HPDE6-E6E7 (cell line): ENCODE data around the gene SPATA31D3.
"Not testable (repeated sequence)": the region's sequence is repeated elsewhere in the genome, so short reads cannot be mapped to it uniquely, and the experiment has no call there.

ENCODE experiments used
- DNase-seq: peaks from one replicate; pipeline ENCODE4 v3.0.0; 2011; ENCODE audit warnings: missing footprints; ENCODE audit errors: extremely low spot score

Gene SPATA31D3

DNA sequence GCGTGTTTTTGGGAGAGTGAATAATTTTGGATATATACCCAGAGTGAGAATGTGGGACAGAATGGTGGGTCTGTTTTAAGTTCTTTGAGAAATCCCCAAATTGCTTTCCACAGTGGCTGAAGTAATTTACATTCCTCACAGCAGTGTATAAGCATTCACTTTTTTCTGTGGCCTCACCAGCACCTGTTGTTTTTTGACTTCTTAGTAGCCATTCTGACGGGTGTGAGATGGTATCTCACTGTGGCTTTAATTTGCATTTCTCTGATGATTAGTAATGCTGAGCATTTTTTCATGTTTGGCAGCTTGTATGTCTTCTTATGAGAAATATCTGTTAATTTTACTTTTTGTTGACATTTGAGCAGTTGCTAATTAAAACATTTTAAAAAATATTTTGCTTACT lies 35.9 kb downstream of the SPATA31D3 start:
- no peak for DNase-seq

DNA sequence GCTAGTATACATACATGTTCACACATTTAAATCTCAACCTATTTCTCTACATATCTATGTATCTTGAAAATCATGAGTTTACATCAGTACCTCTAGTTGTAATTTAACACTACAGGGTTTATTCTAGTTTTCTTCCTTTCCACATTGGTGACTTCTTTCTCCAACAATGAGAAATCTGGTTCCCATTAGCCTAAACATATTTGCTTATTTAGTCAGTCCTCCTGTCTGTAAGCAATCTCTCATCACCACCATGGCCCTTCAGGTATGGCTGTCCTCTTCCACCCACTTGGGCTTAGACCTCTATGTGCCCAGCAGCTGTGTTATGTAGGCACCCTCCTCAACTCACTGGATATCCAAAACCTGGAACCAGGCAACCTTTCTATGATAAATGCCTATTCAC lies 37.3 kb downstream of the SPATA31D3 start:
- no peak for DNase-seq

DNA sequence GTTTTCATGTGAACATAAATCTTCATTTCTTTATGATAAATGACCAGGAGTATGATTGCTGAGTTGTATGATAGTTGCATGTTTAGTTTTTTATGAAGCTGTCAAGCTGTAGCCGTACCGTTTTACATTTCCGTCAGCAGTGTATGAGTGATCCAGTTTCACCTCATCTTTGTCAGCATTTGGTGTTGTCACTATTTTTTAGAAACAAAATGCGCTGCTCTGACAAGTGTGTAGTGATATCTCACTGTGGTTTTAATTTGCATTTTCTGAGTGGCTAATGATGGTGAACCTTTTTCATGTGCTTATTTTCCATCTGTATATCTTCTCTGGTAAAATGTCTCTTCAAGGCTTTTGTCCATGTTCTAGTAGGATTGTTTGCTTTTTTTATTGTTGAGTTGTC lies 38.6 kb downstream of the SPATA31D3 start:
- no peak for DNase-seq

DNA sequence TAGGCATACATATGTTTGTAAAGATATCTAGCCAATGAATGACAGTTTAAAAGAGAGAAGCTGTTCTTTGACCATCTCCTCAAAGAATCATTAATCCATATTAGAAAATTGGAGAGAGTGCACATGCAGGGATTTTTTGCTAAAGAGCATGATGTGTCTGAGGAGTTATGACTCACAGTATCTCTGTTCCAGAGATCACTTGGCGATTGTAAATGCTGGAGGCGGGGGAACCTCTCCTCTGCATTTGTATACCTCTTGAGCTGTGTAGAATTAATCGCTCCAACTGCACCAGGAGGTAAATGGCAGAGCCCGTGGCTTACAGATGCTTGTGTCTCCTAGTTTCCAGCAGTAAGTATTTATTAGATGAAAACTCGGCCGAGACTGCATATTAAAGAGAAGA lies 41.6 kb downstream of the SPATA31D3 start:
- no peak for DNase-seq

DNA sequence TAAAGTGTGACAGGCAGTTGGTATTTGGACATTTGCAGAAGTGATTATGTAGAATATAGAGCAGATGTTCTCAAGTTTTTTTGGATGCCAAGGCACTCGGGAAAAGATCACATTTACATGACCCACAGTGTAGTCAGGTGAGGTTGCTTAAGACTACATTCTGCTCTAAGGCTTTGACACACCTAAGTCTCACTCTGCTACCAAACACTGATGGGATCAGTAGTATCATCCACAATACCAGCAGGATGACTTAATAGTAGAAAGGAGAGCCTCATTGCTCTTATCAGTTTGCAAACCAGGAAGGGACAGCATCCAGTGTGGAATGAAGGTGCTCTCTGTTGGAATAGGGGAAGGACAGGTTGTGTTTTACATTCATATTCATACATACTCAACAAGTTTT lies 42.8 kb downstream of the SPATA31D3 start:
- no peak for DNase-seq

DNA sequence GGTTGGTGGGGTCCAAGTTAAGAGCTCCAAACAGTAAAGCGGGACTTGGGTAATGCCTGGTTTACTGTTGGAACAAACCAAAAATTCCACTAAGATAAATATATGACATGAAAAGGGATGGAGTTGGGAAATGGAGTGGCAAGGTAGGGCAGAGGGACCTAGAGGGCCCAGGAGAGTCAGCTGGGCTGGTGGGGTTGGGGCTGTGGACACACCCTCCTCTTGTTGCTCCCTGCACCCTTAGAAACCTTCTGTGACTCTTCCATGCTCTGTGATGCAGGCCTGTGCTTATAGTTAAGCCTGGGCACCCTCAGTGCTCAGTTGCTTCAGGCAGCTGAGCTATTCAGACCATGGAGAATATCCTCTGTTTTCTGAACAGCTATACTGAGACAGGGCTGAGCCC lies 45.2 kb downstream of the SPATA31D3 start, which contains the start of gene SPATA31D1:
TSS of gene SPATA31D1 (plus strand) at position 301 of the 400 bp plus-strand sequence. CDS start at position 348, 47 bp downstream.
- DNase-seq: not testable (repeated sequence)

DNA sequence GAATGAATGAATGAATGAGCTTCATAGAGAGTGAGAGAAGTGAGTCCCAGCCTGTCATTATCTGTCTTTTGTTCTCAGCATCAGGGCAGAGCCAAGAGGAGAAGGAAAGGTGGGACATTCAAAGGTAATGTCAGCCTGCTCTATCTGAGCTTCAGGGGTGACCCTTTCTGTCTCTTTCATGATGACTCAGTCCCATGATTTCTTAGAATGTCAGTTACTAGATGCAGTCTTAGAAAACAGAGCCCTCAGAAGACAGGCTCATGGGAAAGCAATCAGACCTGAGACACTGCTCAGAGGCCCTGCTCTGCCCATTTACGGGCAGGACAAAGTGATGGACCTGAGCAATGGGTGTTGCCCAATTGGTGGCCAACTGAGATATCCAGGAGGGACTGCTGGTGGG lies 46.4 kb downstream of the SPATA31D3 start:
- no peak for DNase-seq

DNA sequence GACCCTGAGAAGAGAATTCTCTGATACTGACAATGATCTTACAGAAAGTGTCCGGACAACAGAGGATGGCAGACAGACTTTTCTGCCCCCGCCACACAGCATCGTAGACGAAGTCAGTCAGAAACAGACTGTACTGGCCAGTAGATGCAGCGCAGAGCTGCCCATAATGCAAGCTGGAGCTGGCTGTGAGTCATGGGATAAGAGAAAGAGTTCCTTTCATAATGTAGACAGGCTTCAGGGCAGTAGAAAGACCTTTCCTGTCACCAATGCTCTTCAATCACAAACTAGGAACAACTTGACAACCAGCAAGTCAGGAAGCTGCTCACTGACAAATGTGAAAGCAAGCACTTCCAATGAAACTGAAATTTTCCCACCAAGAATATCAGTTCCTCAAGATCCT lies 50.4 kb downstream of the SPATA31D3 start:
- DNase-seq: no peak
